ENCODE measurements around the gene OTOP3. TPM values are rescaled to one million over a fixed set of nuclear protein-coding genes. Genes with fewer than 3 reads are reported as not detected.

The OTOP3 gene
- total RNA-seq, 1 donor from 2014 or later: 0.74 TPM

DNA sequence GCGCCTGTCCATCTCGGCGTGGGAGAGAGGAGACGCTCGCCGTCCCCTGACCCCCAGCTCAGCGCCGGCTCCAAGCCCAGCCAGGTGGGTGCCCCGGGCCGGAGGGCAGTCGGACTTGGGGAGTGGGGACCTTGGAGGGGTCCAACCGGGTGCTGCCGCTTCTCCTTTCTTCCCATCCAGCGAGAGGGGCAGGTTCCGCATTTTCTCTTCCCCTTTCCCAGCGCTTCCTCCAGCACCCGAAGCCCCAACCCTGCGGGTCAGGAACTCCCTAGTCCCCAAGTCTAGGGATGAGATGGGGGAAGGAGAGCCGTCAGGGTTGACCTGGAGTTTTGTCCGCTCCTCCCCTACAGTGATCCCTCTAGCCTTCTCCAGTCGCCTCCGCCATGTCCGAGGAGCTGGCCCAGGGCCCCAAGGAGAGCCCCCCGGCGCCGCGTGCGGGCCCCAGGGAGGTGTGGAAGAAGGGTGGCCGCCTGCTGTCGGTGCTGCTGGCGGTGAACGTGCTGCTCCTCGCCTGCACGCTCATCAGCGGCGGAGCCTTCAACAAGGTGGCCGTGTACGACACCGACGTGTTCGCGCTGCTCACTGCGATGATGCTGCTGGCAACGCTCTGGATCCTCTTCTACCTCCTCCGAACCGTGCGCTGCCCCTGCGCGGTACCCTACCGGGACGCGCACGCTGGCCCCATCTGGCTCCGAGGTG lies 11.3 kb upstream of the OTOP3 start, which contains the start of gene OTOP2:
Gene OTOP2 (plus strand): TSS at position 24 of the 699 bp plus-strand sequence. CDS start 360 bp downstream, at position 384.
- H3K4me3 ChIP-seq: peak within 1 kb of the TSS; percentile 42 to 49
- no peak for DNase-seq (ENCODE audit: extremely low spot score in 2 of 2)
- intact Hi-C loops (cut with DNase I): no loop called here
- no peaks in the 10 kb centered on the region for H3K9me3 ChIP-seq
- TF ChIP-seq POLR2A (IDR thresholded peaks at IDR 0.05): no peak
- TF ChIP-seq, protein P1, sequence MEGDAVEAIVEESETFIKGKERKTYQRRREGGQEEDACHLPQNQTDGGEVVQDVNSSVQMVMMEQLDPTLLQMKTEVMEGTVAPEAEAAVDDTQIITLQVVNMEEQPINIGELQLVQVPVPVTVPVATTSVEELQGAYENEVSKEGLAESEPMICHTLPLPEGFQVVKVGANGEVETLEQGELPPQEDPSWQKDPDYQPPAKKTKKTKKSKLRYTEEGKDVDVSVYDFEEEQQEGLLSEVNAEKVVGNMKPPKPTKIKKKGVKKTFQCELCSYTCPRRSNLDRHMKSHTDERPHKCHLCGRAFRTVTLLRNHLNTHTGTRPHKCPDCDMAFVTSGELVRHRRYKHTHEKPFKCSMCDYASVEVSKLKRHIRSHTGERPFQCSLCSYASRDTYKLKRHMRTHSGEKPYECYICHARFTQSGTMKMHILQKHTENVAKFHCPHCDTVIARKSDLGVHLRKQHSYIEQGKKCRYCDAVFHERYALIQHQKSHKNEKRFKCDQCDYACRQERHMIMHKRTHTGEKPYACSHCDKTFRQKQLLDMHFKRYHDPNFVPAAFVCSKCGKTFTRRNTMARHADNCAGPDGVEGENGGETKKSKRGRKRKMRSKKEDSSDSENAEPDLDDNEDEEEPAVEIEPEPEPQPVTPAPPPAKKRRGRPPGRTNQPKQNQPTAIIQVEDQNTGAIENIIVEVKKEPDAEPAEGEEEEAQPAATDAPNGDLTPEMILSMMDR (IDR thresholded peaks at IDR 0.05): no peak
- no peak for TF ChIP-seq POLR2AphosphoS5 (IDR thresholded peaks at IDR 0.05; ENCODE audit: insufficient read depth in 1 of 2, low read depth in 1 of 2)
- no peaks in the 10 kb centered on the region for H3K36me3 ChIP-seq
- H3K4me1 ChIP-seq: peaks cover 43% of the 10 kb centered on the region
- H3K27ac ChIP-seq: no peak within 1 kb of the TSS
- peaks cover 6% of the 10 kb centered on the region for H3K27me3 ChIP-seq

DNA sequence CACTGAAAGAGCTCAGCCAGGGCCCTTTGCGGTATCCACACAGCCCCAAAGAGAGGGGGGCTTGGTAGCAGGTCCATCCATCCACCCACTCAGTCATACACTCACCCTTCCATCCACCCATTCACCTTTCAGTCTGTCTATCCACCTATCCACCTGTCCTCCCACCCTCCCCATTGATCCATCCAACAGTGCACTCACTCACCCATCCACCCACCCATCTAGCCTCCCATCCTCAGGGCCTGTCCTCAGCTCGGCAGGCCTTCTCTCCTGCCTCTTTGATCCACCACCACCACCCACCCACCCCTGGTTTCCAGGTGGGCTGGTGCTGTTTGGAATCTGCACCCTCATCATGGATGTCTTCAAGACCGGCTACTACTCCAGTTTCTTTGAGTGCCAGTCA lies 10.5 kb upstream of the OTOP3 start:
- TF ChIP-seq POLR2A (IDR thresholded peaks at IDR 0.05): no peak
- no peak for TF ChIP-seq POLR2AphosphoS5 (IDR thresholded peaks at IDR 0.05; ENCODE audit: insufficient read depth in 1 of 2, low read depth in 1 of 2)
- TF ChIP-seq, protein P1 (IDR thresholded peaks at IDR 0.05): no peak
- DNase-seq (ENCODE audit: extremely low spot score in 2 of 2): no peak
- no peaks in the 10 kb centered on the region for H3K36me3 ChIP-seq
- intact Hi-C loops (cut with DNase I): no loop called here
- peaks cover 6% of the 10 kb centered on the region for H3K27me3 ChIP-seq
- H3K9me3 ChIP-seq: no peaks in the 10 kb centered on the region
- H3K4me1 ChIP-seq: peaks cover 43% of the 10 kb centered on the region
- no peak overlapping the region for H3K4me3 ChIP-seq
- H3K27ac ChIP-seq: no peak overlapping the region

DNA sequence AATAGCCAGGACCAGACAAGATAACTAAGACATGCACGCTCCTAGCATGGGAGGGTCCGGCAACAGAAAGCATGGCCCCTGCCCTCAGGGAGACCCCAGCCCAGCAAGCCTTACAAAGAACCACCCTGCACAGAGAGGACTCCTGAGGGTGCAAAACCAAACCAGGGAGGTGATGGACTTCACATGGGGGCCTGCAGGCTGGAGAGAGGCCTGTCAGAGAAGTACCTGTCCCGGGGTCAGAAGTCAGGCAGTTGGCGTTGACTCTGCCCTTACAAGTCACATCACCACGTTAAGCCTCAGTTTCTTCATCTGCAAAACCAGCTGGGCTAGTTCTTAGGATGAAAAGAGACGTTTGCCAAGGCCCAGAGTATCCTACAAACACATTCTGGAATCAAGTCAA lies 6.9 kb upstream of the OTOP3 start:
- Histone ChIP-seq H3K4me1 (peaks cover 11% of the 10 kb centered on the region), H3K4me3 (no peak overlapping the region), H3K27me3 (peaks cover 4% of the 10 kb centered on the region), H3K27ac (no peak overlapping the region), H3K9me3 (no peaks in the 10 kb centered on the region), H3K36me3 (no peaks in the 10 kb centered on the region)
- TF ChIP-seq, protein P1 (IDR thresholded peaks at IDR 0.05): no peak
- TF ChIP-seq POLR2AphosphoS5 (IDR thresholded peaks at IDR 0.05; ENCODE audit: insufficient read depth in 1 of 2, low read depth in 1 of 2): no peak
- TF ChIP-seq POLR2A (IDR thresholded peaks at IDR 0.05): no peak
- DNase-seq (ENCODE audit: extremely low spot score in 2 of 2): no peak
- intact Hi-C loops (cut with DNase I): no loop called here

DNA sequence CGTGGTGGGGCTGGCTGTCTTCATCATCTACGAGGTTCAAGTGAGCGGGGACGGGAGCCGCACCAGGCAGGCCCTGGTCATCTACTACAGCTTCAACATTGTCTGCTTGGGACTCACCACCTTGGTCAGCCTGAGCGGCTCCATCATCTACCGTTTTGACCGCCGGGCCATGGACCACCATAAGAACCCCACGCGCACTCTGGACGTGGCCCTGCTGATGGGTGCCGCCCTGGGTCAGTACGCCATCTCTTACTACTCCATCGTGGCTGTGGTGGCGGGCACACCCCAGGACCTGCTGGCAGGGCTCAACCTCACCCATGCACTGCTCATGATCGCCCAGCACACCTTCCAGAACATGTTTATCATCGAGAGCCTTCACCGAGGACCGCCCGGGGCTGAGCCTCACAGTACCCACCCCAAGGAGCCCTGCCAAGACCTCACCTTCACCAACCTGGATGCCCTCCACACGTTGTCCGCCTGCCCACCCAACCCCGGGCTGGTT lies 5.1 kb upstream of the OTOP3 start:
- no peak for DNase-seq (ENCODE audit: extremely low spot score in 2 of 2)
- no peaks in the 10 kb centered on the region for H3K9me3 ChIP-seq
- peaks cover 4% of the 10 kb centered on the region for H3K4me1 ChIP-seq
- no peaks in the 10 kb centered on the region for H3K36me3 ChIP-seq
- intact Hi-C loops (cut with DNase I): no loop called here
- no peak overlapping the region for H3K4me3 ChIP-seq
- no peaks in the 10 kb centered on the region for H3K27me3 ChIP-seq
- H3K27ac ChIP-seq: no peak overlapping the region
- TF ChIP-seq, protein P1 (IDR thresholded peaks at IDR 0.05): no peak
- TF ChIP-seq POLR2AphosphoS5 (IDR thresholded peaks at IDR 0.05; ENCODE audit: insufficient read depth in 1 of 2, low read depth in 1 of 2): no peak
- TF ChIP-seq POLR2A (IDR thresholded peaks at IDR 0.05): no peak

DNA sequence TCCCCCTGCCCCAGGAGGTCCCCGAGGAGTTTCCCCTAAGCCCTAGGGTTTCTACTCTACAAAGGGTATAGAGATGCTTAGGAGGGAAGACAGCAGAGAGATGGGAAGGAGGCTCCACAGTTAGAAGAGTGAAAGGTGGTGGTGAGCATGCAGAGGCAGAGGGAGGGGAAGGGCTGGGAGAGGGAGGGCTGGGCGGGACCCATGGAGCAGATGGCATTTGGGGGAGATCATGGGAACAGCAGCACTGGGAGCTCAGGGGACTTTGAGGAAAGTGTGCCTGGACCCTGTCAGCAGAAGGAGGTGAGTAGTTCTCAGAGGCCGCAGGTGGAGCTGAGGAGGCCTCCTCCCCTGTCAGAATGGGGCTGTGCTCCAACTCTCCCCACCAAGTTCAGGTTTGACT lies 650 bp upstream of the OTOP3 start:
- H3K4me3 ChIP-seq: no peak overlapping the region
- no peaks in the 10 kb centered on the region for H3K36me3 ChIP-seq
- intact Hi-C loops (cut with DNase I): no loop called here
- no peaks in the 10 kb centered on the region for H3K9me3 ChIP-seq
- H3K4me1 ChIP-seq: peaks cover 14% of the 10 kb centered on the region
- H3K27me3 ChIP-seq: no peaks in the 10 kb centered on the region
- H3K27ac ChIP-seq: no peak overlapping the region
- TF ChIP-seq POLR2AphosphoS5 (IDR thresholded peaks at IDR 0.05; ENCODE audit: insufficient read depth in 1 of 2, low read depth in 1 of 2) (no peak), POLR2A (IDR thresholded peaks at IDR 0.05) (no peak)
- TF ChIP-seq, protein P1 (IDR thresholded peaks at IDR 0.05): no peak
- DNase-seq (ENCODE audit: extremely low spot score in 2 of 2): no peak
